Fibroblast of lung (primary cell): Measurements from ENCODE around the gene GPC6.

ENCODE experiments used
- CTCF ChIP-seq, 2 donors: IDR thresholded peaks in 1 of 2; conservative IDR thresholded peaks in 1 of 2; 1 replicate in 1 of 2; 2 replicates in 1 of 2; pipeline ENCODE4 v1.5.1; 2011 to 2012; ENCODE audit warnings: low read length in 2 of 2, control low read depth in 1 of 2, inconsistent platforms in 1 of 2, low read depth in 1 of 2, mild to moderate bottlenecking in 1 of 2
- EZH2 ChIP-seq: IDR thresholded peaks from 2 replicates; pipeline ENCODE4 v1.5.1; 2012; ENCODE audit warnings: low read length, control low read depth, mild to moderate bottlenecking; ENCODE audit errors: missing control alignments

- TF ChIP-seq CTCF (conservative IDR thresholded peaks at IDR 0.05 in 1 of 2, IDR thresholded peaks at IDR 0.05 in 1 of 2; ENCODE audit: low read depth in 1 of 2, low read length in 2 of 2) (no peak), EZH2 (no peak)
These were observed 273.4 kb downstream of the GPC6 start for GRCh38 chr13:93499991-93500390.
